WTC11 (cell line): Measurements from ENCODE around the gene RYR2. TPM values are rescaled to one million over a fixed set of nuclear protein-coding genes. Genes with fewer than 3 reads are reported as not detected.

ENCODE experiments used
- ATAC-seq: fragments of 200-7000 bp; cut with Tn5 transposase; 2 replicates; pipeline ENCODE4 v1.10.0; 2021; ENCODE audit warnings: mild to moderate bottlenecking, moderate library complexity
- CTCF ChIA-PET: fragments of 300-600 bp; sonication (Branson Sonifier 250); formaldehyde crosslinking; loops from one replicate; lab custom pipeline; 2021; ENCODE audit warnings: antibody characterized with exemption; lab: Charles Lee
- POLR2A ChIA-PET: fragments of 350-600 bp; sonication (Branson Sonifier 250); formaldehyde crosslinking; loops from one replicate; lab custom pipeline; 2021; ENCODE audit warnings: antibody characterized with exemption; lab: Charles Lee
- DNase-seq: peaks from one replicate; pipeline ENCODE4 v3.0.0; 2021; ENCODE audit warnings: low spot score
- H3K27ac Mint-ChIP-seq: 2 replicates; pipeline ENCODE4 v1.8.0; 2021; ENCODE audit warnings: mixed read lengths
- H3K27me3 Mint-ChIP-seq: 2 replicates; pipeline ENCODE4 v1.8.0; 2021; ENCODE audit warnings: low read depth, mild to moderate bottlenecking, moderate library complexity, mixed read lengths
- H3K36me3 Mint-ChIP-seq: 2 replicates; pipeline ENCODE4 v1.8.0; 2021; ENCODE audit warnings: mixed read lengths
- H3K4me1 Mint-ChIP-seq: 2 replicates; pipeline ENCODE4 v1.8.0; 2022; ENCODE audit warnings: mixed read lengths
- H3K4me3 Mint-ChIP-seq: 2 replicates; pipeline ENCODE4 v1.8.0; 2021; ENCODE audit warnings: mild to moderate bottlenecking, moderate library complexity, mixed read lengths
- H3K9me3 Mint-ChIP-seq: 2 replicates; pipeline ENCODE4 v1.8.0; 2021; ENCODE audit warnings: mixed read lengths
- CBFB ChIP-seq: sonication (generic); formaldehyde crosslinking; IDR thresholded peaks from 2 replicates; pipeline ENCODE4 v1.8.1; 2022; ENCODE audit warnings: mild to moderate bottlenecking, low read depth, missing genetic modification reagents
- EMX1 ChIP-seq: fragments of 250-450 bp; sonication (Bioruptor Pico); IDR thresholded peaks from 2 replicates; pipeline ENCODE4 v1.8.0; 2021; ENCODE audit warnings: mild to moderate bottlenecking
- FOXJ3 ChIP-seq: sonication (generic); formaldehyde crosslinking; IDR thresholded peaks from 2 replicates; pipeline ENCODE4 v1.9.0; 2021; ENCODE audit warnings: missing genetic modification reagents, mild to moderate bottlenecking, borderline replicate concordance
- FOXK1 ChIP-seq: sonication (generic); formaldehyde crosslinking; IDR thresholded peaks from 2 replicates; pipeline ENCODE4 v1.8.0; 2022; ENCODE audit warnings: mild to moderate bottlenecking, moderate library complexity, missing genetic modification reagents
- HMGA2 ChIP-seq: fragments of 250-450 bp; sonication (Bioruptor Pico); IDR thresholded peaks from 2 replicates; pipeline ENCODE4 v1.4.0; 2021; ENCODE audit warnings: mild to moderate bottlenecking, moderate library complexity
- JAZF1 ChIP-seq: fragments of 250-450 bp; sonication (Bioruptor Pico); IDR thresholded peaks from 2 replicates; pipeline ENCODE4 v1.9.0; 2021; ENCODE audit warnings: moderate library complexity, mild to moderate bottlenecking, inconsistent platforms
- JUN ChIP-seq: sonication (generic); formaldehyde crosslinking; IDR thresholded peaks from 2 replicates; pipeline ENCODE4 v1.8.0; 2023; ENCODE audit warnings: mild to moderate bottlenecking, missing genetic modification reagents
- KAT7 ChIP-seq: sonication (generic); formaldehyde crosslinking; IDR thresholded peaks from 2 replicates; pipeline ENCODE4 v1.8.1; 2023; ENCODE audit warnings: missing genetic modification reagents, mild to moderate bottlenecking, borderline replicate concordance
- MXD4 ChIP-seq: fragments of 250-450 bp; sonication (Bioruptor Pico); IDR thresholded peaks from 2 replicates; pipeline ENCODE4 v1.8.0; 2021; ENCODE audit warnings: mild to moderate bottlenecking, moderate library complexity, borderline replicate concordance
- NFATC4 ChIP-seq: fragments of 250-450 bp; sonication (Bioruptor Pico); IDR thresholded peaks from 2 replicates; pipeline ENCODE4 v1.9.0; 2021; ENCODE audit warnings: mild to moderate bottlenecking
- NFE2L1 ChIP-seq: sonication (generic); formaldehyde crosslinking; IDR thresholded peaks from 2 replicates; pipeline ENCODE4 v1.8.1; 2023; ENCODE audit warnings: missing genetic modification reagents
- NFYB ChIP-seq: sonication (generic); formaldehyde crosslinking; conservative IDR thresholded peaks from 2 replicates; pipeline ENCODE4 v1.8.0; 2022; ENCODE audit warnings: low read depth, missing genetic modification reagents
- PRRX2 ChIP-seq: fragments of 250-450 bp; sonication (Bioruptor Pico); IDR thresholded peaks from 2 replicates; pipeline ENCODE4 v1.8.0; 2021; ENCODE audit warnings: mild to moderate bottlenecking
- SP1 ChIP-seq: sonication (generic); formaldehyde crosslinking; conservative IDR thresholded peaks from 2 replicates; pipeline ENCODE4 v1.8.1; 2022; ENCODE audit warnings: missing genetic modification reagents
- TCF7 ChIP-seq: sonication (generic); formaldehyde crosslinking; IDR thresholded peaks from 2 replicates; pipeline ENCODE4 v1.8.0; 2022; ENCODE audit warnings: mild to moderate bottlenecking, low read depth, missing genetic modification reagents, moderate library complexity
- TEAD4 ChIP-seq: sonication (generic); formaldehyde crosslinking; IDR thresholded peaks from 2 replicates; pipeline ENCODE4 v1.8.0; 2022; ENCODE audit warnings: mild to moderate bottlenecking, missing genetic modification reagents
- ZNF219 ChIP-seq: sonication (generic); formaldehyde crosslinking; IDR thresholded peaks from 2 replicates; pipeline ENCODE4 v1.8.0; 2023; ENCODE audit warnings: missing genetic modification reagents, mild to moderate bottlenecking, borderline replicate concordance
- ZNF232 ChIP-seq: sonication (generic); formaldehyde crosslinking; IDR thresholded peaks from 2 replicates; pipeline ENCODE4 v1.8.0; 2022; ENCODE audit warnings: mild to moderate bottlenecking, missing genetic modification reagents
- ZNF671 ChIP-seq: fragments of 250-450 bp; sonication (Bioruptor Pico); IDR thresholded peaks from 2 replicates; pipeline ENCODE4 v1.8.0; 2021; ENCODE audit warnings: mild to moderate bottlenecking
- total RNA-seq: library from RNA; stranded (reverse); gene quantifications from 3 replicates; pipeline ENCODE4 v1.2.3, GENCODE V29; 2021
- TF ChIP-seq, protein P1 (sequence below): sonication (generic); formaldehyde crosslinking; IDR thresholded peaks from 2 replicates; pipeline ENCODE4 v1.8.1; 2022; ENCODE audit warnings: mild to moderate bottlenecking, missing genetic modification reagents, moderate library complexity, borderline replicate concordance
- TF ChIP-seq, protein P2 (sequence below): sonication (generic); formaldehyde crosslinking; conservative IDR thresholded peaks from 2 replicates; pipeline ENCODE4 v1.8.1; 2022; ENCODE audit warnings: mild to moderate bottlenecking, missing genetic modification reagents
- TF ChIP-seq, protein P3 (sequence below): sonication (generic); formaldehyde crosslinking; IDR thresholded peaks from 2 replicates; pipeline ENCODE4 v1.8.1; 2023; ENCODE audit warnings: mild to moderate bottlenecking, missing genetic modification reagents
- TF ChIP-seq, protein P4 (sequence below): sonication (generic); formaldehyde crosslinking; IDR thresholded peaks from 2 replicates; pipeline ENCODE4 v1.8.0; 2023; ENCODE audit warnings: missing genetic modification reagents
- TF ChIP-seq, protein P5 (sequence below): sonication (generic); formaldehyde crosslinking; IDR thresholded peaks from 2 replicates; pipeline ENCODE4 v1.8.0; 2022; ENCODE audit warnings: mild to moderate bottlenecking, missing genetic modification reagents
- TF ChIP-seq, protein P6 (sequence below): sonication (generic); formaldehyde crosslinking; IDR thresholded peaks from 2 replicates; pipeline ENCODE4 v1.8.1; 2023; ENCODE audit warnings: mild to moderate bottlenecking, missing genetic modification reagents
- TF ChIP-seq, protein P7 (sequence below): sonication (generic); formaldehyde crosslinking; IDR thresholded peaks from 2 replicates; pipeline ENCODE4 v1.8.0; 2022; ENCODE audit warnings: mild to moderate bottlenecking, missing genetic modification reagents
- TF ChIP-seq, protein P8 (sequence below): sonication (generic); formaldehyde crosslinking; IDR thresholded peaks from 2 replicates; pipeline ENCODE4 v1.8.1; 2022; ENCODE audit warnings: low read depth, missing genetic modification reagents, borderline replicate concordance
- TF ChIP-seq, protein P9 (sequence below): sonication (generic); formaldehyde crosslinking; IDR thresholded peaks from 2 replicates; pipeline ENCODE4 v1.8.1; 2022; ENCODE audit warnings: mild to moderate bottlenecking, moderate library complexity, missing genetic modification reagents

The RYR2 gene
- total RNA-seq, 1 experiment from 2014 or later = 7.9 TPM

DNA sequence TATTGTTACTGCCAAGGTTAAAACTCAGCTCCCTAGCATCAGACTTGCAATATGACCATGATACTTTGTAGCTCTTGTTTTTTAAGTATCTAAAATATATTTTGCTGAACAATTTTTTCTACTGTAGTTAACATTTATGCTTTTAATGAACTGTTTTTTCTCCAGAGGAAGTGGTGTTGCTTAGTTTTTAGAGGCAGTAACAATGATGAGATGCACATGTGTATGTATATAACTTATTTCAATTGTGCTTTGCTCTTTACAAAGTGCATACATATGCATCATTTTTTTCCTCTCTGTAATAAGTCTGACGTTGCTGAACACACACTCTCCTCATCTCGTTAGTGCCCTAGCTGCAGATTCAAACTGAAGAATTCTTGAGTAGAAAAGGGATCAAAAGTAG lies 430.0 kb downstream of the RYR2 start (continued):
- TF ChIP-seq, protein P1, sequence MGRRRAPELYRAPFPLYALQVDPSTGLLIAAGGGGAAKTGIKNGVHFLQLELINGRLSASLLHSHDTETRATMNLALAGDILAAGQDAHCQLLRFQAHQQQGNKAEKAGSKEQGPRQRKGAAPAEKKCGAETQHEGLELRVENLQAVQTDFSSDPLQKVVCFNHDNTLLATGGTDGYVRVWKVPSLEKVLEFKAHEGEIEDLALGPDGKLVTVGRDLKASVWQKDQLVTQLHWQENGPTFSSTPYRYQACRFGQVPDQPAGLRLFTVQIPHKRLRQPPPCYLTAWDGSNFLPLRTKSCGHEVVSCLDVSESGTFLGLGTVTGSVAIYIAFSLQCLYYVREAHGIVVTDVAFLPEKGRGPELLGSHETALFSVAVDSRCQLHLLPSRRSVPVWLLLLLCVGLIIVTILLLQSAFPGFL (CRISPR knock-in tag) = no peak
- TF ChIP-seq CBFB (CRISPR knock-in tag) (no peak), JAZF1 (CRISPR knock-in tag) (no peak), EMX1 (CRISPR knock-in tag) (no peak), NFATC4 (CRISPR knock-in tag) (no peak), PRRX2 (no peak), FOXJ3 (no peak), NFE2L1 (CRISPR knock-in tag) (no peak), HMGA2 (no peak)
- TF ChIP-seq, protein P2, sequence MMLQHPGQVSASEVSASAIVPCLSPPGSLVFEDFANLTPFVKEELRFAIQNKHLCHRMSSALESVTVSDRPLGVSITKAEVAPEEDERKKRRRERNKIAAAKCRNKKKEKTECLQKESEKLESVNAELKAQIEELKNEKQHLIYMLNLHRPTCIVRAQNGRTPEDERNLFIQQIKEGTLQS (CRISPR knock-in tag) = no peak
- TF ChIP-seq, protein P3, sequence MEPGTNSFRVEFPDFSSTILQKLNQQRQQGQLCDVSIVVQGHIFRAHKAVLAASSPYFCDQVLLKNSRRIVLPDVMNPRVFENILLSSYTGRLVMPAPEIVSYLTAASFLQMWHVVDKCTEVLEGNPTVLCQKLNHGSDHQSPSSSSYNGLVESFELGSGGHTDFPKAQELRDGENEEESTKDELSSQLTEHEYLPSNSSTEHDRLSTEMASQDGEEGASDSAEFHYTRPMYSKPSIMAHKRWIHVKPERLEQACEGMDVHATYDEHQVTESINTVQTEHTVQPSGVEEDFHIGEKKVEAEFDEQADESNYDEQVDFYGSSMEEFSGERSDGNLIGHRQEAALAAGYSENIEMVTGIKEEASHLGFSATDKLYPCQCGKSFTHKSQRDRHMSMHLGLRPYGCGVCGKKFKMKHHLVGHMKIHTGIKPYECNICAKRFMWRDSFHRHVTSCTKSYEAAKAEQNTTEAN = no peak
- TF ChIP-seq, all 79 proteins: peak for 0

DNA sequence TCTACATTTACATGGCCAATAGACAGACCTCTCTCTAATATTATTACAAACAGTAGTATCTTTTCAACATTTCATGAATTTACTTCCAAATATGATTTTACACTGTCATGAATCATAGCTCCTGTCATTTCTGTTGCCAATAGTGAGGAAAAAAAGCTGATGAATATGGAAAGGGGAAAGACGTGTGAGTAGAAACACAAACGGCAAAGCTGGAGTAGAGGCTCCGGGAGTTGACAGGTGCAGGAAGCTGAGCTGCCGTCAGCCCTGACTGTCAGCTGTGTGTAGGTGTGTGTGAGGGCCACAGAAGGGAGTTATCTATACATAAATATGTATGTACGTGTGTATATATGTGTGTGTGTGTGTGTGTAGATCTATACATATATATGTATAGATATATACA lies 431.9 kb downstream of the RYR2 start:
- no peak overlapping the region for H3K27ac Mint-ChIP-seq
- ChIA-PET CTCF (no interaction called here), POLR2A (no interaction called here)
- no peaks in the 10 kb centered on the region for H3K27me3 Mint-ChIP-seq
- H3K4me1 Mint-ChIP-seq = peaks cover 3% of the 10 kb centered on the region; the same call in 1 of the 2 replicates
- peaks cover 9% of the 10 kb centered on the region for H3K9me3 Mint-ChIP-seq
- DNase-seq (no peak), ATAC-seq (no peak)
- peaks cover 10% of the 10 kb centered on the region for H3K36me3 Mint-ChIP-seq
- H3K4me3 Mint-ChIP-seq = no peak overlapping the region
- TF ChIP-seq TEAD4 (no peak), MXD4 (CRISPR knock-in tag) (no peak), ZNF219 (no peak), KAT7 (CRISPR knock-in tag) (no peak), FOXK1 (CRISPR knock-in tag) (no peak), ZNF671 (CRISPR knock-in tag) (no peak), JUN (CRISPR knock-in tag) (no peak), TCF7 (CRISPR knock-in tag) (no peak), SP1 (CRISPR knock-in tag) (no peak), CBFB (CRISPR knock-in tag) (no peak), ZNF232 (CRISPR knock-in tag) (no peak), NFYB (CRISPR knock-in tag) (no peak)
- TF ChIP-seq, protein P4, sequence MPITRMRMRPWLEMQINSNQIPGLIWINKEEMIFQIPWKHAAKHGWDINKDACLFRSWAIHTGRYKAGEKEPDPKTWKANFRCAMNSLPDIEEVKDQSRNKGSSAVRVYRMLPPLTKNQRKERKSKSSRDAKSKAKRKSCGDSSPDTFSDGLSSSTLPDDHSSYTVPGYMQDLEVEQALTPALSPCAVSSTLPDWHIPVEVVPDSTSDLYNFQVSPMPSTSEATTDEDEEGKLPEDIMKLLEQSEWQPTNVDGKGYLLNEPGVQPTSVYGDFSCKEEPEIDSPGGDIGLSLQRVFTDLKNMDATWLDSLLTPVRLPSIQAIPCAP (CRISPR knock-in tag) = no peak
- TF ChIP-seq, protein P5, sequence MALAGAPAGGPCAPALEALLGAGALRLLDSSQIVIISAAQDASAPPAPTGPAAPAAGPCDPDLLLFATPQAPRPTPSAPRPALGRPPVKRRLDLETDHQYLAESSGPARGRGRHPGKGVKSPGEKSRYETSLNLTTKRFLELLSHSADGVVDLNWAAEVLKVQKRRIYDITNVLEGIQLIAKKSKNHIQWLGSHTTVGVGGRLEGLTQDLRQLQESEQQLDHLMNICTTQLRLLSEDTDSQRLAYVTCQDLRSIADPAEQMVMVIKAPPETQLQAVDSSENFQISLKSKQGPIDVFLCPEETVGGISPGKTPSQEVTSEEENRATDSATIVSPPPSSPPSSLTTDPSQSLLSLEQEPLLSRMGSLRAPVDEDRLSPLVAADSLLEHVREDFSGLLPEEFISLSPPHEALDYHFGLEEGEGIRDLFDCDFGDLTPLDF (CRISPR knock-in tag) = no peak
- TF ChIP-seq, protein P6, sequence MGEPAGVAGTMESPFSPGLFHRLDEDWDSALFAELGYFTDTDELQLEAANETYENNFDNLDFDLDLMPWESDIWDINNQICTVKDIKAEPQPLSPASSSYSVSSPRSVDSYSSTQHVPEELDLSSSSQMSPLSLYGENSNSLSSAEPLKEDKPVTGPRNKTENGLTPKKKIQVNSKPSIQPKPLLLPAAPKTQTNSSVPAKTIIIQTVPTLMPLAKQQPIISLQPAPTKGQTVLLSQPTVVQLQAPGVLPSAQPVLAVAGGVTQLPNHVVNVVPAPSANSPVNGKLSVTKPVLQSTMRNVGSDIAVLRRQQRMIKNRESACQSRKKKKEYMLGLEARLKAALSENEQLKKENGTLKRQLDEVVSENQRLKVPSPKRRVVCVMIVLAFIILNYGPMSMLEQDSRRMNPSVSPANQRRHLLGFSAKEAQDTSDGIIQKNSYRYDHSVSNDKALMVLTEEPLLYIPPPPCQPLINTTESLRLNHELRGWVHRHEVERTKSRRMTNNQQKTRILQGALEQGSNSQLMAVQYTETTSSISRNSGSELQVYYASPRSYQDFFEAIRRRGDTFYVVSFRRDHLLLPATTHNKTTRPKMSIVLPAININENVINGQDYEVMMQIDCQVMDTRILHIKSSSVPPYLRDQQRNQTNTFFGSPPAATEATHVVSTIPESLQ (CRISPR knock-in tag) = no peak
- TF ChIP-seq, protein P1 (CRISPR knock-in tag) = no peak
- TF ChIP-seq, protein P7, sequence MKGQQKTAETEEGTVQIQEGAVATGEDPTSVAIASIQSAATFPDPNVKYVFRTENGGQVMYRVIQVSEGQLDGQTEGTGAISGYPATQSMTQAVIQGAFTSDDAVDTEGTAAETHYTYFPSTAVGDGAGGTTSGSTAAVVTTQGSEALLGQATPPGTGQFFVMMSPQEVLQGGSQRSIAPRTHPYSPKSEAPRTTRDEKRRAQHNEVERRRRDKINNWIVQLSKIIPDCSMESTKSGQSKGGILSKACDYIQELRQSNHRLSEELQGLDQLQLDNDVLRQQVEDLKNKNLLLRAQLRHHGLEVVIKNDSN (CRISPR knock-in tag) = no peak
- TF ChIP-seq, protein P8, sequence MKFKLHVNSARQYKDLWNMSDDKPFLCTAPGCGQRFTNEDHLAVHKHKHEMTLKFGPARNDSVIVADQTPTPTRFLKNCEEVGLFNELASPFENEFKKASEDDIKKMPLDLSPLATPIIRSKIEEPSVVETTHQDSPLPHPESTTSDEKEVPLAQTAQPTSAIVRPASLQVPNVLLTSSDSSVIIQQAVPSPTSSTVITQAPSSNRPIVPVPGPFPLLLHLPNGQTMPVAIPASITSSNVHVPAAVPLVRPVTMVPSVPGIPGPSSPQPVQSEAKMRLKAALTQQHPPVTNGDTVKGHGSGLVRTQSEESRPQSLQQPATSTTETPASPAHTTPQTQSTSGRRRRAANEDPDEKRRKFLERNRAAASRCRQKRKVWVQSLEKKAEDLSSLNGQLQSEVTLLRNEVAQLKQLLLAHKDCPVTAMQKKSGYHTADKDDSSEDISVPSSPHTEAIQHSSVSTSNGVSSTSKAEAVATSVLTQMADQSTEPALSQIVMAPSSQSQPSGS = no peak
- TF ChIP-seq, protein P9, sequence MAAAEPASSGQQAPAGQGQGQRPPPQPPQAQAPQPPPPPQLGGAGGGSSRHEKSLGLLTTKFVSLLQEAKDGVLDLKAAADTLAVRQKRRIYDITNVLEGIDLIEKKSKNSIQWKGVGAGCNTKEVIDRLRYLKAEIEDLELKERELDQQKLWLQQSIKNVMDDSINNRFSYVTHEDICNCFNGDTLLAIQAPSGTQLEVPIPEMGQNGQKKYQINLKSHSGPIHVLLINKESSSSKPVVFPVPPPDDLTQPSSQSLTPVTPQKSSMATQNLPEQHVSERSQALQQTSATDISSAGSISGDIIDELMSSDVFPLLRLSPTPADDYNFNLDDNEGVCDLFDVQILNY (CRISPR knock-in tag) = no peak
